GM21786 (cell line): ENCODE results near the gene DENND4B.

Experiments
- ATAC-seq: cut with Tn5 transposase; IDR thresholded peaks from one replicate; pipeline ENCODE4 v1.9.1; 2021; ENCODE audit not compliant: unreplicated experiment

DENND4B gene

DNA sequence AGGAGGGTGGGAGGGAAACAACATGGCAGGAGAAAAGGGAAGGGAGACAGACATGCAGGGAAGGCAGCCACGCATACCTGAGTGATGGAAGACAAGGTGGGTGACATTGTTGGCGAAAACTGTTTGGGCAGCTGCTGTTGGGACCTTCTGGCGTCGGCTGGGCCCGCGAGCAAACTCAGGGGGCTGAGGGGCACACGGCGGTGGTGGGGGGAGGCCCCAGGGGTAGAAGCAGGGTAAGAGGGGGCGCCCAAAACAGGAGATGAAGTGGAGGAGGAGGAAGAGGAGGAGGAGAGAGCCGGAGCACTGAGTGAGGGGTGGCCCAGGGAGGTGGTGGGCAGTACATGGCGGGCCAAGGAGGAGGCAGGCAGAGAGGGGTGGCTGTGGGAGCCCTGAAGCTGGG lies 4.7 kb upstream of the DENND4B start:
- no peak for ATAC-seq

- peak; percentile 75 for ATAC-seq
Measured at GRCh38 chr1:153945795-153946621, 510 bp downstream of the DENND4B start.

- ATAC-seq: peak; percentile 6
Measured at GRCh38 chr1:153945131-153945794, 1.3 kb downstream of the DENND4B start.

GRCh38 chr1:153944827-153945117 lies 1.7 kb downstream of the DENND4B start:
- no peak for ATAC-seq

GRCh38 chr1:153944005-153944826 lies 2.3 kb downstream of the DENND4B start:
- no peak for ATAC-seq

GRCh38 chr1:153942766-153943549 lies 3.6 kb downstream of the DENND4B start:
- ATAC-seq: no peak

GRCh38 chr1:153941826-153942725 lies 4.4 kb downstream of the DENND4B start:
- no peak for ATAC-seq

DNA sequence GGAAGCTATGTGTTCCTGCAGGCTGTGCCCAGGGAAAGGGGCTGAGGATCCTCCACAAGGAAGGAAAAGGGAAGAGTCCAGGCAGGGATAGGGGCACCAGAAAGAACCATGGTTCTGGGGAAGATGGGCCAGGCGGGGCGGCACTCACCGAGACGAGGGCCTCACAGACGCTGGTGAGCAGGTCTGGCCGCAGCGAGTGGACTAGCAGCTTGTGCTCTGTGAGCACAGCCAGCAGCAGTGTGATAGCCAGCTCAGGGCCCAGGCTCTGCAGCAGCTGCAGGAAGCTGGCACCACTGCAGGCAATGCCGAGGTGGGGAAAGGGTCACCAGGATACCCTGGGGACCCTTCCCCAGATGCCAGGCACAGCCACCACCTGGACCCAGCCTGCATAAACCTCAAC lies 5.8 kb downstream of the DENND4B start:
- ATAC-seq: no peak

DNA sequence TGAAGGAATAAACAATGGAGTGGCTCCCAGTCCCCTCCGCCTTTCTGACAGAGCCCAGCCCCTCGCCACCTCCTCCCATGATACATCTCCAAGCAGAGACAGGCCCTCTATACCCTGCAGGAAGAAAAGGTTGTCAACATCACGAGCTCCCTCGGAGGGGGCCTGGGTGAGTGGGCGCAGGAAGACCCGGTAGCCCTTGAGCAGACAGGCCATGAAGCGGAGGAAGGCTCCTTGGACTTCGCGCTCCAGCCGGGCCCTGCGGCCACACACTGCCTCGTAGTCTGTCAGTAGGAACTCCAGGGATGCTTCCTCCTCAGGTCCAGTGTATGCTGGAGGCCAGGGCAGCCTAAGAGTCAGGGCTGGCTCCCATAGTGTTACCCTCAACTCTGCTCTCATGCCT lies 7.0 kb downstream of the DENND4B start:
- no peak for ATAC-seq

GRCh38 chr1:153938996-153939395 lies 7.5 kb downstream of the DENND4B start:
- ATAC-seq: no peak

GRCh38 chr1:153937331-153937730 lies 9.2 kb downstream of the DENND4B start:
- ATAC-seq: no peak

DNA sequence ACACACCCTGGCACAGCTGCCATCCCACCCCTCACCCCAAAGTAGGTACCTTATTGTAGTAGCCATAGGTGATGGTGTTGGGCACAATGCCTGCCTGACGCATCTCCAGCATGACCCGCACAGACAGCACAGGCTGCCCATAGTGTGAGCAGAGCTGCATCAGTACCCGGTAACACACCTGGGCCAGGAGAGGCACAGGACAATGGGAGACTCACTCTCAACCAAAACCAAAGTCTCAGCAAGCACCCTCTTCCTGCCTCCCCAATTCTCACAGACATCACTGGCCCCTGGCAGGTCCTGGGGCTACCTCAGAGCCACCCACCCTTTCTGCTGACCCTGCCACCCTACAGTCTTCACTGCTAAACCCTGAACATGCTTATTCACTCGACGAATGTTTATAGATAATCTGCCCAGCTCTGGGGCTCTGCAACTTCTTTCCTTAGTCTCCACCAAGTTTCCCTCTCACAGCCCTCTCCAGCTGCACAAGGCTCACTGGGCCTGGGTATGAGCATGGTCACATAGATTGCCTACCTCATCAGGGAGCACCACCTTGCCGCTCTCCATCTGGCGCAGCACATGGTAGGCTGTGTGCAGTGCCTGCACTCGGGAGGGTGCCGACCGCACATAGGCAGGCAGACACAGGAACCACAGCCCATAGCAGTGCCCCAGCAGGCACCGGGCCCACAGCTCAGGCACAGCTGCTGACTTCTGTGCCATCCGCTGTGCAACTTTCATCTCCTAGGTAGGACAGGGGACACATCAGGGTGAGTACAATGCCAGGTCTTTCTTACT lies 10.3 kb downstream of the DENND4B start:
- no peak for ATAC-seq

DNA sequence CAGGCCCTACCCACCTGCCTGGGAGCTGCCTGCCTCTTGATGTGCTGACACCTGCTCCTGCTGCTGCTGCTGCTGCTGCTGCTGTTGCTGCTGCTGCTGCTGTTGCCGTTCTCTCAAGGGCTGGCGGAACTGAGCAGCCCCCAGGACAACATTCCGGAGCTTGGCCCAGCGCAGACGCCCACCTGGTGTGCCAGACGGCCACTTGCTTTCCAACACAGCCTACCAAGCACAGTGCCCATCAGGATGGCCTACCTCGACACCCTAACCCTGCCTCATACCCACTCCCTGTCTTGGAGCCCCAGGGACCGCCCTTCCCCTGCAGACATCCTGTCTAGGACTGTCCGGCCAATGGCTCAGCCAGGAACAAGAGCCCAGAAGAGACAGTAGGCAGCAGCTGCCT lies 11.8 kb downstream of the DENND4B start:
- ATAC-seq: no peak

DNA sequence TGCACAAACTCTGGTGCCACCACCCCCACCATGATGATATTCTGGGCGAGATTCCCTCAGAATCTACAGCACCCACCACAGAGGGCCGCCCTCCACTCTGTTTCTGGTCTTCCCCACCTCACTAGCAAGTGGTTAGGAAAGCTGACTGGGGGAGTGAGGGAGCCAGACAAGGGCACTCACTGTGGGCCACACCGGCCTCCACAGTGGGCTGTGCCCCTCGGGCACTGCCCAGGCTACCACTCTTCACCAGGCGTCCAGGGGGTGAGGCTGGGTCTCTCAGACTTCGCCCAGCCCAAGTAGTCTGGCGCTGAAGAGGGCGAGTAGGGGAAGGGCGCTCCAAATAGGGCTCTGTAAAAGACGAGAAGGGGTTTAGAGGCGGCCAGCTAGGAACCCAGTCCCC lies 12.6 kb downstream of the DENND4B start:
- ATAC-seq: no peak

DNA sequence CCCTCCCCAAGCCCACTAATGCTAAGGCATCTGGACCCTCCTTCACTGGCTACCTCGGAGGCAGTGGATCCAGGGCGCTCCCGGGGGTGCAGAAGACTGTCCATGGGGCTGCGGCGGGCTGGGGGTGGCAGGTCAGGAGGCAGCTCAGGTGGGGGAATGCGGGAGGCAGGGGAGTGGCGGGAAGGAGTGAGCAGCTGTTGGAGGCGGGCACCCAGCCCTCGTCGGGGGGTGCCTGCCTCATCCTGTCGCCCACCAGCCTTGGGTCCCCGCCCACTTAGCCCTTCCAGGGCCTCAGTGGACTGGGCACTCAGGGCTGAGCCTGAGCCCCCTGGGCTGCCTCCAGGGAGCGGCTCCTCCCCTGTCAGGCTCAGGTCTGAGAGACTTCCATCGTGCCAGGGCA lies 13.1 kb downstream of the DENND4B start:
- no peak for ATAC-seq

DNA sequence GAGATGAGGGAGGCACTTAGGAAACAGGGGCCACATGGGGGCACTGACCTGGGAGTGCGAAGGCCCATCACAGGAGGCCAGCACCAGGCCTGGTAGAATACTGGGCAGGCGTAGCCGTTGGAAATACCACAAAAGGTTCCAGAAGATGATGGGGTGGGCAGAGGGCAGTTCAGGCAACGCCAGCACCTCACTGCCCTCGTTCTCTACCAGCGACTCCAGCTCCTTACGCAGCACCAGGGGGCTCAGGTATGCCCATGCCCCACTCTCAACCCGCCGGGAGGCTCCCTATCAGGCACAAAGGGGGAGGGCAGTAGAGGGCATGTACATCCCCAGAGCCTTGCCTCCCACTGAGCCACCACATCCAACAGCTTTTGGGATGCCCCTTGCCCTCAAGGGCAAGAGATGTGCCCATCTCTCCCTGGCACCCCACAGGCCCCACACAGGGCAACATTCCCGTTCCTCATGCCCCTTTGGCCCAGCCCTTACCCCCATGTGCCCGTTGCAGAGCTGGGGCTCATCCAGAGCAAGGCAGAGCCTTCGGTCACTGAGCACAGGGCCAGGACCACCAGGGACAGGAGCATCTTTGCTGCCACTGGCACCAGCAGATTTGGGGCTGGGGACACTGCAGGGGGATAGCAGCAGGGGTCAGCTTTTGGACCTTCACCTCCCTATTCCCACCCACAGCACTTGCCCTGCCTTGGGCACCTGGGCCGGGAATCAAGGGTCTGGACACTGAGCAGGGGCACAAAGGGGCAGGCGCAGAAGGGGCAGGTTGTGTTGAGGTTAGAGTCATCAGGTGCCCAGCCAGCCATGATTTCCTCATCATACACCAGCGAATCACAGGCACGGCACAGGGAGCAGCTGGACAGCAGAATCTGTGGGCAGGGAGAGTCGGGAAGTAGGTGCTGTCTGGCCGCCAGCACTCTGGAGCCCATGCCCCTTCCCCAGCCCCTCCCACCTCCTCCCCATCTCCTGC lies 14.1 kb downstream of the DENND4B start:
- no peak for ATAC-seq

DNA sequence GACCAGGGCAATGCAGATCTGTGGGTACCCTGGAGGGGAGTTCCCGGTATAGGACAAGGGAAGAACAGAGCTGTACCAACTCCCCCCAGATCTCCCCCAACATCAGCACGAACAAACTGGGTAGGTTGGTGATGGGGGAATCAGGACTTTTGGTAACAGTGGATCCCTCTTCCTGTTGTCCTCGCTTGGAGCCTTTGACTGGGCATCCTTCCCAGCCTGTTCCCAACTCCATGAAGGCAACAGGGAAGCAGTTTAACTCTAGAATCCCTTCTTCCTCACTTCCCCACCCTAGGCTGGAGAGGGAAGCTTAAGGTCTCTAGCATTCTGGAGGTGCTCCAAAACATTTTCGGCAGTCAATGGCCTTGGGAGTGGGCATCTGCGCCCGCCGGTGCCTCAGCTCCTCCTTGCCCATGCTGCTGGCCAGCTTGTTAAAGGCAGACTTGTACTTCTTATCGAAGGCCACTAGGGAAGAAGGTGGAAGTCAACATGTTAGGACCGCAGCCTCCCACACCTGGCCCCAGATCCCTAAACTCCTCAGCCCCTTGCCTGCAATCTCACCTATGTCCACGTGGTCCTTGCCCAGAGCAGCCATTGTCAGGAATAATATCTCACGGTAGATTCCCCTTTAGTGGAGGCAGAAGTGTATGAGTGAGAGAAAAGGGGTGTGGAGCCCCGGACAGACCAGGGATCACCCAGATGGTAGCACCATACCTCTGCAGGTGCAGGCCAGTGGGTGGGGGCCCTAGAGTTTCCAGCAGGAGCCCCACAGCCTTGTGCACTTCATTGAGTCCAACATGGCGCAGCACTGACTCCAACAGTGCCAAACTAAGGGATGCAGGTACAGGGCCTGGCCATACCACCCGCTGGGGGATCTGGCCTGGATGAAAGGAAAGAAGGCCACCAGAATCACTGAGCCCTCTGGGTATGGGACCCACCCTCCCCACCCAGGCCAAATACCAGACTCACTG lies 16.3 kb downstream of the DENND4B start:
- no peak for ATAC-seq
